ES-I3 (cell line): Measurements from ENCODE around the gene CGA.

ENCODE experiments used
- H3K36me3 ChIP-seq: 2 replicates; pipeline ENCODE4 v1.6.1; 2013; ENCODE audit warnings: mild to moderate bottlenecking, low read length, control low read depth, moderate library complexity; ENCODE audit not compliant: insufficient read depth
- H3K4me1 ChIP-seq: 2 replicates; pipeline ENCODE4 v1.6.1; 2013; ENCODE audit warnings: mild to moderate bottlenecking, control low read depth, low read length; ENCODE audit not compliant: insufficient read depth
- H3K9ac ChIP-seq: 2 replicates; pipeline ENCODE4 v1.6.1; 2013; ENCODE audit warnings: low read depth, mild to moderate bottlenecking, low read length, moderate library complexity
- H3K9me3 ChIP-seq: 2 replicates; pipeline ENCODE4 v1.6.1; 2013; ENCODE audit warnings: mild to moderate bottlenecking, low read length, moderate library complexity; ENCODE audit not compliant: control insufficient read depth, insufficient read depth

Gene CGA

DNA sequence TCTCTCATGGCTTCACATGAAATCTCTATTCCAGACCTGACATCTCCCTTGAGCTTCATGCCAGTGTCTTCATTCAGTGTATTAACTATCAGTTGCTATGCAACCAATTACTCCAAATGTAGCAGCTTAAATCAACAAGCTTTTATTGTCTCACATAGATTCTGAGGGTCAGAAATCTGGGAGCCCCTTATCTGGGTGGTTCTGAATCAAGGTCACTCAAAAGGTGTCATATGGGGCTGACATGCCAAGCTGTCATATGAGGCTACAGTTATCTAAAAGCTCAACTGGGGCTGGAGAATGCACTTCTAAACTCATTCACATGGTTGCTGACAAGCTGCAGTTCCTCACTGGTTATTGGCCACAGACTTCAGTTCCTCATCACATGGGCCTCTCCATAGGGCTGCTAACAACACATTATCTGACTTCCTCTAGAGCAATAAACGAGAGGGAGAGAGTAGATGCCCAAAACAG is 7.3 kb upstream of the CGA start:
- Histone ChIP-seq H3K9ac (no peak overlapping the region), H3K9me3 (no peaks in the 10 kb centered on the region), H3K4me1 (no peaks in the 10 kb centered on the region), H3K36me3 (no peaks in the 10 kb centered on the region)

DNA sequence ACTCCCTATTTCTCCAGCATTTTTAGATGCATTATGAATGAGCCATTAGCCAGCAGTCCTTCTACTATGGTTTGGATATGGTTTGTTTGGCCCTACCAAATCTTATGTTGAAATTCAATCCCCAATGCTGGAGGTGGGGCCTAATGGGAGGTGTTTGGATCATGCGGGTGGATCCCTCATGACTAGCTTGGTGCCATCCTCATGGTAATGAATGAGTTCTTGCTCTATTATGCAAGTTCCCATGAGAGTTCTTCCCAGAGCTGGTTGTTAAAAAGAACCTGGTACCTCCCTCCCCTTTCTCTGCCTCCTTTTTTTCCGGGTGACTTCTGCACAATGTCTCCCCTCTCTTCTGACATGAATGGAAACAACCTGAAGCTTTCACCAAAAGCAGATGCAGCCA is 6.2 kb upstream of the CGA start:
- Histone ChIP-seq H3K36me3 (no peaks in the 10 kb centered on the region), H3K9ac (no peak overlapping the region), H3K9me3 (no peaks in the 10 kb centered on the region), H3K4me1 (no peaks in the 10 kb centered on the region)

DNA sequence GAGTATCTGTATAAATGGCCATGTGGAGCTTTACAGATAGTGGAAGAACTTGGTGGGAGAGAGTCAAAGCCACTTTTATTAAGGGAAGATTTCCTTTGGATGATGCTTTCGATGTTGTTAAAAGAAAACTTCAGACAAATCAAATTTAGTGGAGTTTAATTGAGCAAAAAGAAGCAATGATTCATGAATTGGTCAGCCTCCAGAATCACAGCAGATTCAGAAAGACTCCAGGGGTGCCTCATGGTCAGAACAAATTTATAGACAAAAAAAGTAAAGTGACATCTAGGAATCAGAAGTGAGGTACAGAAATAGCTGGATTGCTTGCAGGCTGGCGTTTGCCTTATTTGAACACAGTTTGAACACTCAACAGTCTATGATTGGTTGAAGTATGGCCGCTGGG is 5.3 kb upstream of the CGA start:
- no peaks in the 10 kb centered on the region for H3K9me3 ChIP-seq
- no peaks in the 10 kb centered on the region for H3K36me3 ChIP-seq
- H3K4me1 ChIP-seq: no peaks in the 10 kb centered on the region
- H3K9ac ChIP-seq: no peak overlapping the region

DNA sequence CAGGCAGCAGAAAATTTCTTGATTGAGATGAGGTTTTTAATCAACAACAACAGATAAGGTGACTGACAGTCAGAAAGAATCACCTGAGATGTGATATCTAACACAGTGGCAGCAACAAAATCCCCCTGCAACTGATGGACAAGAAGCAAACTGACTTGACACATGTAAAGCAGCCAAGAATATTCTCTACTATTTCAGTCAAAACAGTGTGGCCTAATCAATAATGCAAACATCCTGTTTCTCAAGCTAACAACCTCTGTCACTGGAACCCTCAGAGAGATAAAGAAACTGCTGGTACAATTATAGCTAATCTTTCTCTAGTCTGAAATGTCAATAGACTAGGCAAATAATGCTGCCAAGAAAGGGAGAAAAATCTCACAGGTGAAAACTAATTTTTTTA is 4.6 kb upstream of the CGA start:
- no peak overlapping the region for H3K9ac ChIP-seq
- H3K9me3 ChIP-seq: no peaks in the 10 kb centered on the region
- H3K4me1 ChIP-seq: no peaks in the 10 kb centered on the region
- H3K36me3 ChIP-seq: no peaks in the 10 kb centered on the region

DNA sequence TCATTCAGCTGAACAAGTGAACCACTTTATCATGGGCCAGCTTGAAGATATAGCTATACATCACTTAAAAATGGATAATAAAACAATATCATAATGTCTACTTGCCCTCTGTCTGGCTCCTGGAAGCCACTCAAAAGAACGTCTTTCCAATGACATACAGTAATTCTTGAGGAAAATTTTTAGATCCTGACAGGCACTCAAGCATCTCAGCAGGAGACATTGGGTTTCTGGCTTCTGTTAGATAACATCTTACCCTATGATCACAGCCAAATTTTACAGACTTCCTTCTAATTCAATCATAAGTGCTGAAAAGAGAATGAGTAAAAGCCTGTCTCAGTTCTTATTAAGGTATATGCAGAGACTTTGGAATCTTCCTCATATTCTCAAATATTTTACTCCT is 330 bp downstream of the CGA start:
- Histone ChIP-seq H3K36me3 (no peaks in the 10 kb centered on the region), H3K9me3 (no peaks in the 10 kb centered on the region), H3K9ac (no peak overlapping the region), H3K4me1 (no peaks in the 10 kb centered on the region)

DNA sequence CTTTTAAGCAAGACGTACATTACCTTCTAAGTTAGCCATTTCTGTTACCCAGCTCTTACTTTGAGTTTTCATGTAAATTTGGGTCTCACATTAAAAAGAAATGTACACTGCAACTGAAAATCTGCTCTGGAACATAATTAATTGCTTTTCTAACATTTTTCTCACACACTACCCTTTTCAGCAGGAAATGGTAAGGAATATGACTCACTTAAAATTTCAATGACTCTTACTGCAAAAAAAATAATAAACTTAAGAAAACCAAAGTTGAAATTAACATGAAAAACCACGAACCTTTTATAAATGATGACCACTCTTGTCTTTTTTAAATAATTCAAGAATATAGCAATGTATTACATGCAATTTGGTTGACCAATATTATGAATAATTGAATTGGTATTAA is 1.3 kb downstream of the CGA start:
- Histone ChIP-seq H3K4me1 (no peaks in the 10 kb centered on the region), H3K9me3 (no peaks in the 10 kb centered on the region), H3K36me3 (no peaks in the 10 kb centered on the region), H3K9ac (no peak overlapping the region)

DNA sequence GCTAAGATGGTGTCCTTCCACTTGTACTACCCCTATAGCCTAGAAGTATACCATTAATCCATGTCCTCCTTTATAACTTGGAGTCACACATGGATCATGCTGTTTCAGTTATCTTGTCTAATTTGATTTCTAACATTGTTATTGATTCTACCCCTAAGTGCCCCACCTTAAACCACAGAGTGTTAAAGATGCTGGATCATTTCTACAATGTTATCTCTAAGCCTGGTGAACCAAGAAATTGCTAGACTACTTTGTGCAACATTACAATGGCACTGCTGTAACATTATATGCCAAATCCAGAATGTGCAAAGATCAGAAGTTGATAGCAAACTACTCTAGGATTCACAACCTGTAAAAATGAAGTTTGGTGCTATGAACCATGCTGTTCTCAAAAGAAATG is 1.7 kb downstream of the CGA start:
- no peaks in the 10 kb centered on the region for H3K4me1 ChIP-seq
- no peaks in the 10 kb centered on the region for H3K9me3 ChIP-seq
- no peaks in the 10 kb centered on the region for H3K36me3 ChIP-seq
- H3K9ac ChIP-seq: no peak overlapping the region

DNA sequence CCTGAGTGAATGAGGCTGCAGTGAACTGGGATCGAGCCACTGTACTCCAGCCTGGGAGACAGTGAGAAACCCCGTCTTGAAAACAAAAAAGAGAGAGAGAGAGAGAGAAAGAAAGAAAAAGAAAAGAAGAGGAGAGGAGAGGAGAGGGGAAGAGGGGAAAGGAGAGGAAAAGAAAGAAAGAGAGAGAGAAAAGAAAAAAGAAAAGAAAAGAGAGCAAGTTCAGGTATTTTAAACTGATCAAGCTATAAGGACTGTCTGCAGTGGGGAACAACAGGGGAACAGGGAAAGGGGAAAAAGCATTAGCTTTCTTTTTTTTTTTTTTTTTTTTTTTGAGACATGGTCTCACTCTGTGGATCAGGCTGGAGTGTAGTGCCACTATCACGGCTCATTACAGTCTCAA is 2.5 kb downstream of the CGA start:
- Histone ChIP-seq H3K9ac (no peak overlapping the region), H3K9me3 (no peaks in the 10 kb centered on the region), H3K4me1 (no peaks in the 10 kb centered on the region), H3K36me3 (no peaks in the 10 kb centered on the region)

DNA sequence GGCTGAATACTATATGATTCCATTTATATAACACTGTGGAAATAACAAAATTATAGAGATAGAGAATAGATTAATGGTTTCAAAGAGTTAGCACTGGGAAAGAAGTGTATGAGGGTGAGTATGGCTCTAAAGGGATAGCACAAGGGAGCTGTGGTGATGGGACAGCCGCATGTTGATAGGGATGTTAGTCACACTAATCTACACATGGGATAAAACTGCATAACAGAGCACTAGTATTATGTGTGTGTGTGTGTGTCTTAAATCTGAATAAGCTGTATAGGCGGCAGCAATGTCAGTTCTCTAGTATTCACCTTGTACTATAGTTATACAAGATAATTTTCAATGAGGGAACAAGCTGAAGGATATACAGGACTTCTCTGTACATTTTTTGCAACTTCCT is 5.8 kb downstream of the CGA start:
- Histone ChIP-seq H3K9me3 (no peaks in the 10 kb centered on the region), H3K4me1 (no peaks in the 10 kb centered on the region), H3K9ac (no peak overlapping the region), H3K36me3 (no peaks in the 10 kb centered on the region)

DNA sequence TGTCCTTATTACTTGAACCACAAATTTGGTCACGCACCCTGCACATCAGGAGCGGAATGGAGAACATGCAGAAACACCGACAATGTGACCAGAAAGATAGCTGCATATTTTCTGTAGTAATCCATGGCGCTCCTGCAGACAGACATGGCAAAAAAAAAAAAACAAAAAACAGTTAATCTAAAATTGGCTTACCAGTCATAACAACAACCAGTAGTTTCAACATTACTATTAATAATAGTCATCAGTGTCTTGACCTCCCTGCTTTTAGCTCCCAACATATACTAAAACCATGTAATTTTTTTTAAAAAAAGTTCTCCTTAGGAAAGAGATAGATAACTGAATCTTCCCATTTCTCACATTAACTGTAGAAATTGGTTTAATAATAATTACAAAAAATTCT is 6.8 kb downstream of the CGA start:
- Histone ChIP-seq H3K9me3 (no peaks in the 10 kb centered on the region), H3K36me3 (no peaks in the 10 kb centered on the region), H3K9ac (no peak overlapping the region), H3K4me1 (no peaks in the 10 kb centered on the region)

DNA sequence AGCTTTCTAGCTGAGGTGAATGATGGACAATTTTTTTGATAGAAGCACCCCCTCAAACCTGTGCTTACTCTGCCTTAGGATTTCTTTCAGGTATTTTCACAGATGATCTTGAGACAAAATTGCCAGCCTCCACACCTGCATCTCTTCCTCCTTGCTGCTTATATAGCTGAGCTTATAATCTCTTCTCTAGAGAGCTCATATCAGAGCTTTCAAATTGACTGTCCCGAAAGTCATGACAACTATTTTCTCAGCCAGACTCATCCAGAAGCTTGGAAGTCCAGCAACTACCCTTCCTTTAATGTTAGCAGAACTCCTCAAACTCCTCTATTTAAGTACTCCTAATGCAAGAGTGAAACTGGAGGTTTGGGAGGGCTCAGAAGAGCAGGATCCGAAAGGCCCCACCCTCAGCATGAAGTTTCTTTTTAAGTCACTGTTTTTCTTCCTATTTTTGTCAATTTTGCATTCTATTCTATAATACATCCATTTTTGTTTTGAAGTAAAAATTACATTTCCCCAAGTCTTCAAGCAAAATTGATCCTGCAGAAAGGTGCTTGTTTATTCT is 12.7 kb downstream of the CGA start:
- H3K36me3 ChIP-seq: no peaks in the 10 kb centered on the region
- H3K9ac ChIP-seq: no peak overlapping the region
- H3K4me1 ChIP-seq: no peaks in the 10 kb centered on the region
- no peaks in the 10 kb centered on the region for H3K9me3 ChIP-seq

DNA sequence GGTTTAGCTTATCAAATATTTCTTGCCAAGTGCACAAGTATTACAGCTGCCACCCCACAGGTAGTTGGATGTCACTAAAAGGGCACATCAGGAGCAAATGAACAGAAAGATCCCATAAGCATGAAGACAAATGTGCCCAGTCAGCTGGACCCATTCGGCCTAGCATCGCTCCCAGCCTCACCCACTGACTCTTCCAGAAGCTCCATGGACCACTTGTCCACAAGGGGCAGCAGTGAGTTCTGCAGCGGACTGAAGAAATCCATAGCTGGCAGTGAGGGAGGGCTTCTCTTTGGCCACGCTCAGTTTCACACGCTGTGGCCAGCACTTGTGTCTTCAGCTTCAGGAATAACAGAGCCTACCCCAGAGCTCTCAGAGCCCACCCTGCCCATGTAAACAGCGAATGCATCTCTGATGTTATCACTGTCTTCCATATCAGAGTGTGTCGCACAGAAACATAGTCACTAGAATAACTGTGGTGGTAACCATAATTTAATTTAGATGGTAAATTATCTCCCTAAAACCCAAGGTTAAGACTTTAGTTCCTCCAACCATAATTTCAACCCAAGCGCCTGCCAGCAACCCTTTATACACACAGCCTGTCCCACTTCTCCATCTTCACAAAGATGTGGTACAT is 15.8 kb downstream of the CGA start:
- Histone ChIP-seq H3K9me3 (no peaks in the 10 kb centered on the region), H3K9ac (no peak overlapping the region), H3K4me1 (no peaks in the 10 kb centered on the region), H3K36me3 (no peaks in the 10 kb centered on the region)

DNA sequence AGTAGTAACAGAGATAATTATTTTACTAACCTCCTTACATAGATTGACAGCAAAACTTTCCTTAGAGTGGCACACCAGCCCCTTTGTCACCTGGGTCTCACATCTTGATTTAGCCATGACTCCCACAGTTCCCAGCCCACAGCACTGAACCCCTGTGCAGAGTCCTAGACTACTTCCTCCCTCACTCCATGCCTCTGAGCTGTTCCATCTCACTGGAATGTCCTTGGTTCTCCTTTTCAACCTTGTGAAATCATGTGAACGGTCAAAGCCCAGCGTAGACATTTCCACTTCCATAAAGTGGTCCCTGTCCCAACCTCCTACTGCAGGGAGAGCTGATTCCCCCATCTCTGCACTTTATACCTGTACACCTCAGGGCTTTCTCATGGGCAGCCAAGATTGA is 19.7 kb downstream of the CGA start:
- no peaks in the 10 kb centered on the region for H3K9me3 ChIP-seq
- H3K9ac ChIP-seq: no peak overlapping the region
- H3K36me3 ChIP-seq: no peaks in the 10 kb centered on the region
- no peaks in the 10 kb centered on the region for H3K4me1 ChIP-seq

DNA sequence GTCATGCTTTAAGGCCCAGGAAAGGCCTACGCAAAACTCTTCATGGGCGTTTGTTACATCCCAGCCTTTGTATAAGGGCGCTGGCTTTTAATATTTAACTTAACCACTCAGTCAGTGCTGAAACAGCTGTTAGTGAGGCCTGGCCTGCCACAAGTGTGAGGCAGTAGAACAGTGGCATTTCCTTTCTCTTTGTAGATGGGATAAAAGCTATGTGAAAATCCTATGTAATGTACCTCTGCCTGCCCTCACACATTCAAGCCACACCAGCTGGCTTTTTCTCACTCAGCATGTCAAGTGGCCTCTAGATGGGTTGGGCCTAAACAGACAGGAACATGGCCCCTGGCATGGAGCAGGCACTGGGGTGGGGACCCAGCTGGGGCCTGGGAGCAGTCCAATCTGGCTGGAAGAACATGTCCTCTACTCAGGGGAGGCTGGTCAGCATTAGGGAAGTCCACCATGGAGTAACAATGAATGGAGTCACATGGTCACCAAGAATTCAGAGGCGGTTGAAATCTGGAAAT is 20.7 kb downstream of the CGA start:
- no peaks in the 10 kb centered on the region for H3K4me1 ChIP-seq
- no peaks in the 10 kb centered on the region for H3K9me3 ChIP-seq
- H3K36me3 ChIP-seq: no peaks in the 10 kb centered on the region
- H3K9ac ChIP-seq: no peak overlapping the region

DNA sequence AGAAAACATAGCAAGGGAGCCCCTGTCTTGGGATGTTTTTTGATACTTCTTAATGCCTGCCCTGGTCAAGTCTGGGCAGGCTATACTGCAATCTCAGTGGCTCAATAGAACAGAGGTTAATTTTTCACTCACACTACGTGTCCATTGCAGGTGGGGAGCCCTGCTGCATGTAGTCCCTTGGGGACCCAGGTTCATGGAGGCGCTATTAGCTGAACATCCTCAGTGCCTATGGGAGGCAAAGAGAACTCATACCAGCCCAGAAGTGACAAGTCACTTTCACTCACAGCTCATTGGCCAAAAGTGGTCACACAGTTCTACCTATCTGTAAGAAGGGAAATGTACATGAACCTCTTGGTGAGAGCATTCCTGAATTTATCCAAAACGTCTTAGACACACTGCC is 23.2 kb downstream of the CGA start:
- H3K9me3 ChIP-seq: no peaks in the 10 kb centered on the region
- no peak overlapping the region for H3K9ac ChIP-seq
- peaks cover 3% of the 10 kb centered on the region; the same call in 1 of the 2 replicates for H3K4me1 ChIP-seq
- no peaks in the 10 kb centered on the region for H3K36me3 ChIP-seq
